Naive thymus-derived CD4-positive, alpha-beta T cell (primary cell): ENCODE data around the gene CTNNA1. TPM values are rescaled to one million over a fixed set of nuclear protein-coding genes. Genes with fewer than 3 reads are reported as not detected.

Source experiments
- ATAC-seq: fragments of 150-1000 bp; cut with Tn5 transposase; 2 replicates; pipeline ENCODE4 v1.10.0; 2021; ENCODE audit warnings: mild to moderate bottlenecking, moderate library complexity
- CTCF ChIA-PET: fragments of 350-600 bp; sonication (Branson Sonifier 250); formaldehyde crosslinking; loops from one replicate; lab custom pipeline; 2021; ENCODE audit warnings: antibody characterized with exemption; lab: Charles Lee
- POLR2A ChIA-PET: fragments of 350-600 bp; sonication (Branson Sonifier 250); formaldehyde crosslinking; loops from one replicate; lab custom pipeline; 2021; ENCODE audit warnings: antibody characterized with exemption, inconsistent platforms; lab: Charles Lee
- DNase-seq, 9 donors: peaks; one replicate each; pipeline versions ENCODE4 v3.0.0 to v3.0.0-alpha.2; 2020 to 2022; ENCODE audit warnings: mixed read lengths in 1 of 9
- H3K27ac ChIP-seq: one replicate; pipeline ENCODE4 v1.7.0; 2013; ENCODE audit warnings: mild to moderate bottlenecking, low read depth, low read length, moderate library complexity
- H3K27me3 ChIP-seq, 2 donors: one replicate each; pipeline ENCODE4 v1.7.0; 2013; ENCODE audit warnings: low read length in 2 of 2, mild to moderate bottlenecking in 2 of 2, moderate library complexity in 2 of 2; ENCODE audit not compliant: control insufficient read depth in 2 of 2, insufficient read depth in 2 of 2
- H3K36me3 ChIP-seq, 3 experiments: 1 replicate in 2 of 3; 2 replicates in 1 of 3; pipeline ENCODE4 v1.7.0; 2013; ENCODE audit warnings: low read length in 3 of 3, mild to moderate bottlenecking in 3 of 3, moderate library complexity in 1 of 3; ENCODE audit not compliant: insufficient read depth in 3 of 3, control insufficient read depth in 2 of 3
- H3K4me1 ChIP-seq, 2 donors: one replicate each; pipeline ENCODE4 v1.7.0; 2013; ENCODE audit warnings: low read length in 2 of 2, mild to moderate bottlenecking in 2 of 2, moderate library complexity in 1 of 2; ENCODE audit not compliant: control insufficient read depth in 2 of 2, insufficient read depth in 2 of 2
- H3K4me3 ChIP-seq: 2 replicates; pipeline ENCODE4 v1.7.0; 2013; ENCODE audit warnings: mild to moderate bottlenecking, low read length
- H3K9me3 ChIP-seq, 3 experiments: 1 replicate in 2 of 3; 2 replicates in 1 of 3; pipeline ENCODE4 v1.7.0; 2013; ENCODE audit warnings: low read length in 3 of 3; ENCODE audit not compliant: control insufficient read depth in 2 of 3
- H3K27ac Mint-ChIP-seq, 9 donors: one replicate each; pipeline ENCODE4 v1.8.0; 2020 to 2022; ENCODE audit warnings: mixed read lengths in 9 of 9, mild to moderate bottlenecking in 8 of 9, moderate library complexity in 5 of 9, inconsistent platforms in 2 of 9
- H3K27me3 Mint-ChIP-seq, 5 donors: one replicate each; pipeline ENCODE4 v1.8.0; 2021 to 2022; ENCODE audit warnings: mixed read lengths in 5 of 5, mild to moderate bottlenecking in 1 of 5
- H3K36me3 Mint-ChIP-seq, 5 donors: one replicate each; pipeline ENCODE4 v1.8.0; 2020 to 2022; ENCODE audit warnings: mixed read lengths in 5 of 5, mild to moderate bottlenecking in 3 of 5, inconsistent platforms in 1 of 5
- H3K4me1 Mint-ChIP-seq, 7 donors: one replicate each; pipeline ENCODE4 v1.8.0; 2020 to 2022; ENCODE audit warnings: mixed read lengths in 7 of 7, mild to moderate bottlenecking in 3 of 7, inconsistent platforms in 1 of 7
- H3K4me3 Mint-ChIP-seq, 10 donors: one replicate each; pipeline ENCODE4 v1.8.0; 2020 to 2022; ENCODE audit warnings: mild to moderate bottlenecking in 10 of 10, mixed read lengths in 10 of 10, moderate library complexity in 6 of 10, inconsistent platforms in 2 of 10
- H3K9me3 Mint-ChIP-seq, 11 donors: one replicate each; pipeline ENCODE4 v1.8.0; 2020 to 2022; ENCODE audit warnings: mixed read lengths in 11 of 11, mild to moderate bottlenecking in 4 of 11, inconsistent platforms in 1 of 11, moderate library complexity in 1 of 11
- intact Hi-C, 2 donors: fragments of 100-400 bp; cut with micrococcal nuclease; formaldehyde crosslinking; loops; one replicate each; pipeline ENCODE4 v1.15.1; 2023
- polyA plus RNA-seq, 2 donors: library from polyadenylated mRNA; unstranded; fragments of 300-500 nt; fragmentation: Illumina TruSeq; gene quantifications; one replicate each; pipeline ENCODE4 v1.2.3, GENCODE V29; 2021
- total RNA-seq, 6 experiments: library from RNA in 5 of 6; stranded (reverse) in 5 of 6; gene quantifications; 1 replicate in 5 of 6; 2 replicates in 1 of 6; pipeline ENCODE4 v1.2.3 and lab custom pipeline; 2021 to 2026

The CTNNA1 gene
- total and polyA plus RNA-seq, 7 experiments from 2014 or later, result 0.78 to 52.9 (median 5.6) TPM

- POLR2A ChIA-PET, result no interaction called here
These were observed 180.5 kb downstream of the CTNNA1 start for GRCh38 chr5:138933522-138934290.

DNA sequence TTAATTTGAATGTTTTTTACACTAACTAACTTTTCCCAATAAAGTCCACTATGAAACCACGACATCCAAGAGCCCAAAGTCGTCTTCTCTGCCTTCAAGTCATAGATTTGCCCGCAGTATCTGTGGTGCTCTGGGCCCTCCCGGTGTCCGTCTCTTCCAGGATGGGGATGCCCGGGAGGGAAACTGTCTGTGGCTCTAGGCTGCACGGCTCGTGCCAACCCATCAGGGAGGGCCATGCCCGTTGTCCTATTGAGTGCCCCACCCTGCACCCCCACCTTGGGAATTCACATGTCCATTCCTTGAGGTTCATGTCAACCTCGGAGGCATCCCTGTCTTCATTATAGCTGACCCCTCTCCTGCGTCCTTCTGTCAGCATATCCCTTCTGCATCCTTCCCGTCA lies 181.7 kb downstream of the CTNNA1 start:
- Mint-ChIP-seq H3K27ac (no peak overlapping the region), H3K4me3 (no peak overlapping the region), H3K4me1 (peaks cover 0 to 10% (median 0%) of the 10 kb centered on the region in 7 donors), H3K36me3 (peaks cover 0 to 15% (median 0%) of the 10 kb centered on the region in 5 donors), H3K27me3 (no peaks in the 10 kb centered on the region), H3K9me3 (no peaks in the 10 kb centered on the region)
- Histone ChIP-seq H3K9me3 (no peaks in the 10 kb centered on the region), H3K36me3 (no peaks in the 10 kb centered on the region), H3K4me1 (no peaks in the 10 kb centered on the region), H3K27me3 (no peaks in the 10 kb centered on the region), H3K27ac (no peak overlapping the region), H3K4me3 (no peak overlapping the region)
- ChIA-PET CTCF (no interaction called here), POLR2A (no interaction called here)
- DNase-seq (no peak), ATAC-seq (no peak)
- intact Hi-C loops, result no loop called here

More at GRCh38 chr5:138933522-138934290, 180.5 kb downstream of the CTNNA1 start:
- DNase-seq (no peak), ATAC-seq (no peak)
- Histone ChIP-seq H3K9me3 (no peaks in the 10 kb centered on the region), H3K27ac (no peak overlapping the region), H3K27me3 (no peaks in the 10 kb centered on the region), H3K4me3 (no peak overlapping the region), H3K4me1 (no peaks in the 10 kb centered on the region), H3K36me3 (no peaks in the 10 kb centered on the region)
- Mint-ChIP-seq H3K27ac (no peak overlapping the region), H3K36me3 (peaks cover 0 to 14% (median 0%) of the 10 kb centered on the region in 5 donors), H3K27me3 (no peaks in the 10 kb centered on the region), H3K4me3 (no peak overlapping the region), H3K9me3 (no peaks in the 10 kb centered on the region), H3K4me1 (peaks cover 0 to 5% (median 0%) of the 10 kb centered on the region in 7 donors)
- intact Hi-C loops, result no loop called here
- CTCF ChIA-PET, result no interaction called here

- no peaks in the 10 kb centered on the region for H3K27me3 Mint-ChIP-seq
These were observed 182.2 kb downstream of the CTNNA1 start for GRCh38 chr5:138935466-138935865.

DNA sequence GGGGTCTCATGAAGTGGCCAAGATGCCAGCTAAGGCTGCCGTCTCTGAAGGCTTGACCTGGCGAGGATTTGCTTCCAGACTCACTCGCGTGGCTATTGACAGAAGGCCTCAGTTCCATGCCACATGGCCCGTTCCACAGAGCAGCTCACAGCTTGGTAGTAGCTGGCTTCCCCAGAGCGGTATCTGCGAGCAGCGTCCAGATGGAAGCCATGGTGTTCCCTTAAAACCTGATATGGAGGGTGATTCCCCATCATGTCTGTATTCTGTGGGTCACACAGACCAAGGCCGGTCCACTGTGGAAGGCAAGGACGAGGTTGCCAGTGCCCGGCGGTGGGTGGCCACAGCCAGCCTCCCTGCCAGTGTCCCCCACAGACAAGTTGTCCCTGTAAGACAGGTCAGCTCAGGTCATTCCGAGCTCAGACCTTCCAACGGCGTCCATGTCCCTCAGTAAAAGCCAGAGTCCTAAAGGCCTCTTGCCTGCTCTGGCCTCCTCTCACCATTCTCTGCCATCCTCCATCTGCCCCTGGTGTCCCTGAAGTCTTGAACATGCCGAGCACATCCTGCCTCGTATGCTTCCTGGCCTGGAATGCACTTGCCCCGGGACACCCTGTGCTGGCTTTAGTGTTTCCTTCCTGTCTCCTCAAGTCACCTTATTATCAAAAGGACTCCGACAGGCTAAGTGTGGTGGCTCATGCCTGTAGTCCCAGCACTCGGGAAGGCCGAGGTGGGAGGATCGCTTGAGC lies 183.2 kb downstream of the CTNNA1 start:
- intact Hi-C loops, result no loop called here
- Mint-ChIP-seq H3K4me1 (peaks cover 0 to 19% (median 8%) of the 10 kb centered on the region in 7 donors), H3K4me3 (no peak overlapping the region), H3K9me3 (no peaks in the 10 kb centered on the region), H3K36me3 (peaks cover 0 to 14% (median under 1%) of the 10 kb centered on the region in 5 donors), H3K27me3 (no peaks in the 10 kb centered on the region), H3K27ac (no peak overlapping the region)
- no peak for ATAC-seq
- Histone ChIP-seq H3K27me3 (no peaks in the 10 kb centered on the region), H3K9me3 (no peaks in the 10 kb centered on the region), H3K4me3 (no peak overlapping the region), H3K4me1 (no peaks in the 10 kb centered on the region), H3K27ac (no peak overlapping the region), H3K36me3 (no peaks in the 10 kb centered on the region)
- no peak for DNase-seq
- ChIA-PET CTCF (no interaction called here), POLR2A (no interaction called here)

More at GRCh38 chr5:138935466-138935865, 182.2 kb downstream of the CTNNA1 start:
- Mint-ChIP-seq H3K9me3 (no peaks in the 10 kb centered on the region), H3K36me3 (peaks cover 0 to 17% (median 0%) of the 10 kb centered on the region in 5 donors), H3K4me1 (peaks cover 0 to 12% (median under 1%) of the 10 kb centered on the region in 7 donors), H3K27ac (no peak overlapping the region), H3K4me3 (no peak overlapping the region)
- DNase-seq (no peak), ATAC-seq (no peak)
- ChIA-PET POLR2A (no interaction called here), CTCF (no interaction called here)
- no peaks in the 10 kb centered on the region for H3K27me3 ChIP-seq
- H3K27ac ChIP-seq, result no peak overlapping the region
- intact Hi-C loops, result no loop called here
- H3K4me3 ChIP-seq, result no peak overlapping the region
- no peaks in the 10 kb centered on the region for H3K36me3 ChIP-seq
- no peaks in the 10 kb centered on the region for H3K9me3 ChIP-seq
- no peaks in the 10 kb centered on the region for H3K4me1 ChIP-seq

- CTCF ChIA-PET, result no interaction called here
- H3K27ac Mint-ChIP-seq, result no peak overlapping the region
- H3K4me1 Mint-ChIP-seq, result peaks cover 0 to 19% (median 8%) of the 10 kb centered on the region in 7 donors
- intact Hi-C loops, result no loop called here
- Histone ChIP-seq H3K4me3 (no peak overlapping the region), H3K27me3 (no peaks in the 10 kb centered on the region), H3K36me3 (no peaks in the 10 kb centered on the region), H3K9me3 (no peaks in the 10 kb centered on the region), H3K4me1 (no peaks in the 10 kb centered on the region), H3K27ac (no peak overlapping the region)
- ATAC-seq (no peak), DNase-seq (no peak)
- no peak overlapping the region for H3K4me3 Mint-ChIP-seq
- POLR2A ChIA-PET, result no interaction called here
- peaks cover 0 to 16% (median 6%) of the 10 kb centered on the region in 5 donors for H3K36me3 Mint-ChIP-seq
- H3K9me3 Mint-ChIP-seq, result peaks cover 0 to 4% (median 0%) of the 10 kb centered on the region in 11 donors
- H3K27me3 Mint-ChIP-seq, result no peaks in the 10 kb centered on the region
These were observed 183.7 kb downstream of the CTNNA1 start for GRCh38 chr5:138936968-138937345.

- Histone ChIP-seq H3K36me3 (no peaks in the 10 kb centered on the region), H3K4me1 (no peaks in the 10 kb centered on the region), H3K27me3 (no peaks in the 10 kb centered on the region), H3K27ac (no peak overlapping the region), H3K9me3 (no peaks in the 10 kb centered on the region), H3K4me3 (no peak overlapping the region)
- peak overlapping the region in 1 of 9 donors; percentile 72 for H3K27ac Mint-ChIP-seq
- POLR2A ChIA-PET, result no interaction called here
- no peaks in the 10 kb centered on the region for H3K27me3 Mint-ChIP-seq
- ATAC-seq (no peak), DNase-seq (no peak)
- no peak overlapping the region for H3K4me3 Mint-ChIP-seq
- intact Hi-C loops, result no loop called here
- H3K9me3 Mint-ChIP-seq, result peaks cover 0 to 4% (median 0%) of the 10 kb centered on the region in 11 donors
- CTCF ChIA-PET, result no interaction called here
- H3K36me3 Mint-ChIP-seq, result peaks cover 0 to 20% (median 11%) of the 10 kb centered on the region in 5 donors
- peaks cover 0 to 19% (median 8%) of the 10 kb centered on the region in 7 donors for H3K4me1 Mint-ChIP-seq
These were observed 184.5 kb downstream of the CTNNA1 start for GRCh38 chr5:138937392-138938387.
